GM23338 (cell line): Measurements from ENCODE around the gene FAM78A. TPM values are rescaled to one million over a fixed set of nuclear protein-coding genes. Genes with fewer than 3 reads are reported as not detected.

Source experiments
- ATAC-seq: fragments of 200-7000 bp; cut with Tn5 transposase; 3 replicates; pipeline ENCODE4 v1.9.1; 2020
- DNase-seq: peaks from one replicate; pipeline ENCODE4 v3.0.0-alpha.2; 2015; ENCODE audit warnings: low spot score
- H2AFZ ChIP-seq: fragments of 200-600 bp; sonication (generic); 2 replicates; pipeline ENCODE4 v1.8.0; 2016; ENCODE audit warnings: antibody characterized with exemption, mild to moderate bottlenecking, moderate library complexity
- H3F3A ChIP-seq: fragments of 200-600 bp; sonication (generic); replicated peaks from 2 replicates; pipeline ENCODE4 v1.8.0; 2017; ENCODE audit warnings: antibody characterized with exemption, mixed run types, low read depth
- H3K27ac ChIP-seq: fragments of 200-600 bp; sonication (generic); 2 replicates; pipeline ENCODE4 v1.6.1; 2016; ENCODE audit warnings: low read depth
- H3K27me3 ChIP-seq: fragments of 200-600 bp; sonication (generic); 2 replicates; pipeline ENCODE4 v1.8.0; 2016; ENCODE audit warnings: mild to moderate bottlenecking, mixed run types, moderate library complexity; ENCODE audit not compliant: insufficient read depth
- H3K36me3 ChIP-seq: fragments of 200-600 bp; sonication (generic); 2 replicates; pipeline ENCODE4 v1.8.0; 2016; ENCODE audit warnings: mild to moderate bottlenecking; ENCODE audit not compliant: insufficient read depth
- H3K4me1 ChIP-seq: fragments of 200-600 bp; sonication (generic); 2 replicates; pipeline ENCODE4 v1.8.0; 2016; ENCODE audit warnings: mild to moderate bottlenecking, moderate library complexity; ENCODE audit not compliant: insufficient read depth
- H3K4me2 ChIP-seq: fragments of 200-600 bp; sonication (generic); 2 replicates; pipeline ENCODE4 v1.7.1; 2017; ENCODE audit warnings: mixed run types
- H3K4me3 ChIP-seq: fragments of 200-600 bp; sonication (generic); 2 replicates; pipeline ENCODE4 v1.6.1; 2016; ENCODE audit warnings: mixed run types
- H3K79me2 ChIP-seq: fragments of 200-600 bp; sonication (generic); replicated peaks from 2 replicates; pipeline ENCODE4 v1.8.0; 2017; ENCODE audit warnings: mild to moderate bottlenecking; ENCODE audit not compliant: insufficient read depth
- H3K9me2 ChIP-seq: fragments of 200-600 bp; sonication (generic); 2 replicates; pipeline ENCODE4 v1.8.0; 2017; ENCODE audit not compliant: insufficient read depth
- H4K20me1 ChIP-seq: fragments of 200-600 bp; sonication (generic); replicated peaks from 2 replicates; pipeline ENCODE4 v1.8.0; 2017; ENCODE audit warnings: mild to moderate bottlenecking; ENCODE audit not compliant: insufficient read depth
- H3K27ac Mint-ChIP-seq: 2 replicates; pipeline ENCODE4 v1.8.0; 2020; ENCODE audit warnings: inconsistent platforms, mild to moderate bottlenecking, moderate library complexity, mixed read lengths
- H3K27me3 Mint-ChIP-seq: 3 replicates; pipeline ENCODE4 v1.8.0; 2022; ENCODE audit warnings: low read depth, mild to moderate bottlenecking, moderate library complexity, mixed read lengths, inconsistent platforms; ENCODE audit not compliant: insufficient read depth, poor library complexity
- H3K36me3 Mint-ChIP-seq: 3 replicates; pipeline ENCODE4 v1.8.0; 2021; ENCODE audit warnings: low read depth, mild to moderate bottlenecking, inconsistent platforms, moderate library complexity, mixed read lengths
- H3K4me1 Mint-ChIP-seq: 3 replicates; pipeline ENCODE4 v1.8.0; 2020; ENCODE audit warnings: mild to moderate bottlenecking, inconsistent platforms, mixed read lengths
- H3K4me3 Mint-ChIP-seq: 3 replicates; pipeline ENCODE4 v1.8.0; 2021; ENCODE audit warnings: moderate library complexity, mild to moderate bottlenecking, inconsistent platforms, mixed read lengths
- H3K9me3 Mint-ChIP-seq: 3 replicates; pipeline ENCODE4 v1.8.0; 2020; ENCODE audit warnings: moderate library complexity, mild to moderate bottlenecking, inconsistent platforms, mixed read lengths
- CREB1 ChIP-seq: fragments of 250-450 bp; sonication (Bioruptor Pico); IDR thresholded peaks from 2 replicates; pipeline ENCODE4 v1.5.0; 2020; ENCODE audit warnings: low read depth, mild to moderate bottlenecking, moderate library complexity
- CTCF ChIP-seq, 2 experiments: fragments of 200-600 bp in 1 of 2; sonication (generic) in 1 of 2; conservative IDR thresholded peaks; 2 replicates each; pipeline versions ENCODE4 v1.5.1 to v1.6.1; 2016 to 2017; ENCODE audit warnings: antibody characterized with exemption in 2 of 2, low read depth in 2 of 2, mild to moderate bottlenecking in 2 of 2, moderate library complexity in 1 of 2
- ETS1 ChIP-seq: IDR thresholded peaks from 2 replicates; pipeline ENCODE4 v1.6.1; 2016; ENCODE audit warnings: antibody characterized with exemption
- EZH2 ChIP-seq: fragments of 200-600 bp; sonication (generic); IDR thresholded peaks from one replicate; pipeline ENCODE4 v1.8.0; 2017; ENCODE audit warnings: antibody characterized with exemption, mild to moderate bottlenecking, low read depth; ENCODE audit not compliant: unreplicated experiment
- EZH2phosphoT487 ChIP-seq: fragments of 200-600 bp; sonication (generic); IDR thresholded peaks from one replicate; pipeline ENCODE4 v1.8.1; 2018; ENCODE audit warnings: antibody characterized with exemption; ENCODE audit not compliant: unreplicated experiment
- JUNB ChIP-seq: IDR thresholded peaks from one replicate; pipeline ENCODE4 v1.6.1; 2016; ENCODE audit warnings: antibody characterized with exemption; ENCODE audit not compliant: unreplicated experiment
- NANOG ChIP-seq: IDR thresholded peaks from 2 replicates; pipeline ENCODE4 v1.6.1; 2016; ENCODE audit warnings: antibody characterized with exemption, borderline replicate concordance
- POLR2AphosphoS5 ChIP-seq: IDR thresholded peaks from 2 replicates; pipeline ENCODE4 v1.6.1; 2016; ENCODE audit warnings: antibody characterized with exemption, low read depth
- REST ChIP-seq: IDR thresholded peaks from one replicate; pipeline ENCODE4 v1.6.1; 2018; ENCODE audit warnings: antibody characterized with exemption; ENCODE audit not compliant: unreplicated experiment
- STAT1 ChIP-seq: IDR thresholded peaks from one replicate; pipeline ENCODE4 v1.6.1; 2016; ENCODE audit warnings: antibody characterized with exemption; ENCODE audit not compliant: unreplicated experiment
- ZNF114 ChIP-seq: fragments of 250-450 bp; sonication (Bioruptor Pico); IDR thresholded peaks from 2 replicates; pipeline ENCODE4 v1.5.0; 2020; ENCODE audit warnings: mild to moderate bottlenecking, moderate library complexity
- ZNF331 ChIP-seq: fragments of 250-450 bp; sonication (Bioruptor Pico); IDR thresholded peaks from 2 replicates; pipeline ENCODE4 v1.5.0; 2020; ENCODE audit warnings: low read depth, mild to moderate bottlenecking, moderate library complexity
- ZNF462 ChIP-seq: fragments of 250-450 bp; sonication (Bioruptor Pico); IDR thresholded peaks from 2 replicates; pipeline ENCODE4 v1.5.0; 2020; ENCODE audit warnings: mild to moderate bottlenecking, moderate library complexity
- polyA plus RNA-seq: library from polyadenylated mRNA; unstranded; fragments of >200 nt; fragmentation: Nextera tagmentation; extraction: Ambion mirVana; gene quantifications from 2 replicates; pipeline ENCODE4 v1.2.1, GENCODE V29; 2016
- total RNA-seq: library from RNA; depleted of rRNA; stranded (reverse); fragments of >200 nt; shearing (Covaris generic); gene quantifications from 2 replicates; pipeline ENCODE4 v1.2.3, GENCODE V29; 2014

Gene FAM78A
- total and polyA plus RNA-seq, 2 experiments from 2014 or later, result 0.57 to 2.1 TPM

GRCh38 chr9:131297903-131298302, 21.6 kb upstream of the FAM78A start (continued):
- TF ChIP-seq REST, result no peak
- no peak for TF ChIP-seq EZH2
- no peak for TF ChIP-seq NANOG
- TF ChIP-seq ZNF114 (CRISPR knock-in tag), result no peak

GRCh38 chr9:131296906-131297500, 20.7 kb upstream of the FAM78A start:
- Histone ChIP-seq H2AFZ (no peak overlapping the region), H3K36me3 (no peaks in the 10 kb centered on the region), H3K9me2 (no peaks in the 10 kb centered on the region), H3F3A (no peaks in the 10 kb centered on the region), H3K4me1 (no peaks in the 10 kb centered on the region), H3K4me2 (no peak overlapping the region), H3K79me2 (no peaks in the 10 kb centered on the region), H3K27me3 (no peaks in the 10 kb centered on the region), H4K20me1 (no peaks in the 10 kb centered on the region), H3K27ac (no peak overlapping the region), H3K4me3 (no peak overlapping the region)
- peaks cover 10% of the 10 kb centered on the region for H3K27me3 Mint-ChIP-seq
- H3K4me1 Mint-ChIP-seq, result 0 out of 3 replicates have a peak, but pooled peaks cover 2% of the 10 kb centered on the region
- H3K9me3 Mint-ChIP-seq, result no peaks in the 10 kb centered on the region
- no peak overlapping the region for H3K27ac Mint-ChIP-seq
- H3K36me3 Mint-ChIP-seq, result no peaks in the 10 kb centered on the region
- DNase-seq, result no peak
- no peak for ATAC-seq
- no peak overlapping the region for H3K4me3 Mint-ChIP-seq
- TF ChIP-seq ZNF114 (CRISPR knock-in tag) (no peak), CREB1 (CRISPR knock-in tag) (no peak), STAT1 (no peak), ETS1 (no peak), NANOG (no peak), EZH2 (no peak), JUNB (no peak), EZH2phosphoT487 (no peak), POLR2AphosphoS5 (no peak), ZNF331 (no peak), CTCF (conservative IDR thresholded peaks at IDR 0.05; ENCODE audit: low read depth in 2 of 2) (no peak), ZNF462 (no peak)
